Ishikawa (cell line): ENCODE data around the gene MERTK.

Experiments
- CEBPB ChIP-seq: IDR thresholded peaks from 2 replicates; pipeline ENCODE4 v1.6.1; 2012
- CREB1 ChIP-seq: IDR thresholded peaks from 2 replicates; pipeline ENCODE4 v1.6.1; 2012; ENCODE audit warnings: low read depth
- EGR1 ChIP-seq: IDR thresholded peaks from 2 replicates; pipeline ENCODE4 v1.6.1; 2012
- EP300 ChIP-seq: IDR thresholded peaks from 2 replicates; pipeline ENCODE4 v1.6.1; 2012; ENCODE audit warnings: borderline replicate concordance
- FOXM1 ChIP-seq: IDR thresholded peaks from 2 replicates; pipeline ENCODE4 v1.6.1; 2012; ENCODE audit warnings: low read depth, borderline replicate concordance
- NFIC ChIP-seq: IDR thresholded peaks from 2 replicates; pipeline ENCODE4 v1.6.1; 2012
- RAD21 ChIP-seq: IDR thresholded peaks from 2 replicates; pipeline ENCODE4 v1.6.1; 2012; ENCODE audit warnings: low read depth
- REST ChIP-seq: IDR thresholded peaks from 2 replicates; pipeline ENCODE4 v1.6.1; 2012; ENCODE audit warnings: low read depth, mild to moderate bottlenecking
- TAF1 ChIP-seq: IDR thresholded peaks from 2 replicates; pipeline ENCODE4 v1.6.1; 2012; ENCODE audit warnings: low read depth, mild to moderate bottlenecking
- TCF12 ChIP-seq: IDR thresholded peaks from 2 replicates; pipeline ENCODE4 v1.6.1; 2012; ENCODE audit warnings: low read depth
- TEAD4 ChIP-seq: IDR thresholded peaks from 2 replicates; pipeline ENCODE4 v1.6.1; 2012
- USF1 ChIP-seq: IDR thresholded peaks from 2 replicates; pipeline ENCODE4 v1.6.1; 2012
- YY1 ChIP-seq: IDR thresholded peaks from 2 replicates; pipeline ENCODE4 v1.6.1; 2012; ENCODE audit warnings: low read depth
- ZBTB7A ChIP-seq: IDR thresholded peaks from 2 replicates; pipeline ENCODE4 v1.6.1; 2012; ENCODE audit warnings: low read depth
- TF ChIP-seq, protein P1 (sequence below): IDR thresholded peaks from 2 replicates; pipeline ENCODE4 v1.6.1; 2012

The MERTK gene

GRCh38 chr2:111994042-111994441 lies 95.6 kb downstream of the MERTK start:
- no peak for TF ChIP-seq USF1

GRCh38 chr2:111995148-111995547 lies 96.7 kb downstream of the MERTK start:
- TF ChIP-seq CREB1 (no peak), ZBTB7A (no peak), USF1 (no peak), REST (no peak), CEBPB (no peak), YY1 (no peak), TEAD4 (no peak), NFIC (no peak), FOXM1 (no peak)
- TF ChIP-seq, protein P1, sequence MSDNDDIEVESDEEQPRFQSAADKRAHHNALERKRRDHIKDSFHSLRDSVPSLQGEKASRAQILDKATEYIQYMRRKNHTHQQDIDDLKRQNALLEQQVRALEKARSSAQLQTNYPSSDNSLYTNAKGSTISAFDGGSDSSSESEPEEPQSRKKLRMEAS: no peak

DNA sequence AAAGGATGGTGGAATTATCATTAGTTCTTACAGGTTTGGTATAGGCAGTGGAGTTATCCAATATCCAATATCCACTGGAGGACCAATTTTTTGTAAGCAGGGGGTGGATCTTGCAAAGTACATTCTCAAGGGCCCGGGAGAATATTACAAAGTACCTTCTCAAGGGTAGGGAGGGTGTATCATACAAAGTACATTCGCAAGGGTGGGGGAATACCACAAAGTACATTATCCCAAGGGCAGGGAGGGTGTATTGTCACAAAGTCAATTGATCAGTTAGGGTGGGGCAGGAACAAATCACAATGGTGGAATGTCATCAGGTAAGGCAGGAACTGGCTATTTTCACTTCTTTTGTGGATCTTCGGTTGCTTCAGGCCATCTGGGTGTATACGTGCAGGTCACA lies 101.4 kb downstream of the MERTK start:
- TF ChIP-seq RAD21 (no peak), CREB1 (no peak), CEBPB (no peak), ZBTB7A (no peak), NFIC (no peak), FOXM1 (no peak), EGR1 (no peak), USF1 (no peak), YY1 (no peak), EP300 (no peak), TCF12 (no peak), REST (no peak), TAF1 (no peak), TEAD4 (no peak)
- TF ChIP-seq, protein P1: no peak

DNA sequence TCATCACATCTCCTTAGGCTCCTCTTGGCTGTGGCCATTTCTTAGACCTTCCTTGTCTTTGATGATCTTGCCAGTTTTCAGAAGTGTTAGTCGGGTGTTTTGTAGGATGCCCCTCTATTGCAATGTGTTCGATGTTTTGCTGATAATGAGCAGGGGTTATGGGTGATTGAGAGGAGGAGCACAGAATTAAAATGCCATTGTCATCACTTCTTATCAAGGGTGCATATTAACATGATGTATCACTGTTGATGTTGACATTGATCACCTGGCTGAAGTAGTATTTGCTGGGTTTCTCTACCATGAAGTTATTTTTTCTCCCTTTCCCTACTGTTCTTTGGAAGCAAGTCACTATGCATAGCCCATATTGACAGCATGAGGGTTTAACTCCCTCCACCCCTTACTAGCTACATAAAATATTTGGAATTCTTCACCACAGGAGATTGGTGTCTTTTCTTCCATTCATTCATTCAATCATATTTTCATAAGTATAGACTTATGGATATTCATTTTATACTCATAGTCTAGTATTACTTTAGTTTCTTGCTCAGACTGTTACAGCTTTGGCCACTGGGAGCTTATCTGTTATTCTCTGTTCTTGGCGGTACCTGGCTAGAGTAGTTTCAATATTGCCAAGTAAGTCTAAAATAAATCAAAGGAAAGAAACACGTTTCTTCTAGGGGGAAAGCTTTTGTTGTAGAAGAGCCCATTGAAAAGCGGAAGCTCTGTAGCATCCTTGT lies 102.2 kb downstream of the MERTK start:
- TF ChIP-seq TCF12 (no peak), EGR1 (no peak), CREB1 (no peak), ZBTB7A (no peak), TAF1 (no peak), TEAD4 (no peak), RAD21 (no peak), FOXM1 (no peak), NFIC (no peak), USF1 (no peak)
- TF ChIP-seq, protein P1: no peak

- TF ChIP-seq, protein P1: no peak
These were observed 102.8 kb downstream of the MERTK start for GRCh38 chr2:112001136-112001715.
